Thyroid gland (tissue), 4 donors: ENCODE measurements around the gene GPSM1.

Experiments
- POLR2A ChIP-seq, 2 donors: fragments of 450-650 bp; IDR thresholded peaks; one replicate each; pipeline ENCODE4 v1.6.1; 2017; ENCODE audit warnings: antibody characterized with exemption in 2 of 2, mild to moderate bottlenecking in 2 of 2, moderate library complexity in 1 of 2
- TF ChIP-seq, protein P1 (sequence below), 6 experiments: fragments of 200-600 bp in 3 of 6; fragments of 450-650 bp in 3 of 6; sonication (generic) in 3 of 6; IDR thresholded peaks; one replicate each; pipeline ENCODE4 v1.5.1; 2016 to 2019; ENCODE audit warnings: antibody characterized with exemption in 6 of 6, mild to moderate bottlenecking in 2 of 6, inconsistent platforms in 1 of 6, moderate library complexity in 1 of 6

DNA sequence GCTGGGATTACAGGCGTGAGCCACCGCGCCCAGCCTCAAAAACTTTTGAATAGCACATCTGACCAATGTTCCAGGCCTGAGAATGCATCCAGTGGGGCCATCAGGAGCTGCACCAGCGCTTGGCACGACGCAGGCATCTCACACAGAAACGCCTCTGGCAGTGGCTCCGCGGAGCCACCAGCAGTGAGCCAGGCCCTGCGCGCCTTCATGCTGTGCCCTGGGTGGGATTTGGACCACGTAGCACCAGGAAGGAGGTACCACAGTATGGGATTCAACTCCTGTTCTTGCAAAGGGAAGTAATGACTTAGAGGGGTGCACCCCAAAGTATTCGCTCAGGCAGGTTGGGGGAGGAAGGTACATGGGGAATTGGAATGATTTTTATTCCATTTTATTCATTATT is 26.5 kb upstream of the GPSM1 start:
- TF ChIP-seq, protein P1, sequence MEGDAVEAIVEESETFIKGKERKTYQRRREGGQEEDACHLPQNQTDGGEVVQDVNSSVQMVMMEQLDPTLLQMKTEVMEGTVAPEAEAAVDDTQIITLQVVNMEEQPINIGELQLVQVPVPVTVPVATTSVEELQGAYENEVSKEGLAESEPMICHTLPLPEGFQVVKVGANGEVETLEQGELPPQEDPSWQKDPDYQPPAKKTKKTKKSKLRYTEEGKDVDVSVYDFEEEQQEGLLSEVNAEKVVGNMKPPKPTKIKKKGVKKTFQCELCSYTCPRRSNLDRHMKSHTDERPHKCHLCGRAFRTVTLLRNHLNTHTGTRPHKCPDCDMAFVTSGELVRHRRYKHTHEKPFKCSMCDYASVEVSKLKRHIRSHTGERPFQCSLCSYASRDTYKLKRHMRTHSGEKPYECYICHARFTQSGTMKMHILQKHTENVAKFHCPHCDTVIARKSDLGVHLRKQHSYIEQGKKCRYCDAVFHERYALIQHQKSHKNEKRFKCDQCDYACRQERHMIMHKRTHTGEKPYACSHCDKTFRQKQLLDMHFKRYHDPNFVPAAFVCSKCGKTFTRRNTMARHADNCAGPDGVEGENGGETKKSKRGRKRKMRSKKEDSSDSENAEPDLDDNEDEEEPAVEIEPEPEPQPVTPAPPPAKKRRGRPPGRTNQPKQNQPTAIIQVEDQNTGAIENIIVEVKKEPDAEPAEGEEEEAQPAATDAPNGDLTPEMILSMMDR (IDR thresholded peaks at IDR 0.05) = no peak
- TF ChIP-seq POLR2A (IDR thresholded peaks at IDR 0.05) = no peak
